Choroid plexus epithelial cell (primary cell): ENCODE measurements around the gene GLP2R.
"Not testable (repeated sequence)": the region's sequence is repeated elsewhere in the genome, so short reads cannot be mapped to it uniquely, and the experiment has no call there.

ENCODE experiments used
- DNase-seq: peaks from one replicate; pipeline ENCODE4 v3.0.0-alpha.2; 2010; ENCODE audit warnings: low read depth
- H3K4me3 ChIP-seq: 2 replicates; pipeline ENCODE4 v1.5.1; 2011; ENCODE audit warnings: low read depth, mild to moderate bottlenecking, control low read depth, low read length, moderate library complexity
- CTCF ChIP-seq: conservative IDR thresholded peaks from 2 replicates; pipeline ENCODE4 v1.5.1; 2011; ENCODE audit warnings: low read depth, mild to moderate bottlenecking, control low read depth, inconsistent platforms, low read length, moderate library complexity

GLP2R gene

GRCh38 chr17:9916108-9916507, 90.4 kb downstream of the GLP2R start:
- no peak for TF ChIP-seq CTCF
- no peak for DNase-seq

GRCh38 chr17:9917131-9917530, 91.4 kb downstream of the GLP2R start:
- H3K4me3 ChIP-seq = no peak overlapping the region
- TF ChIP-seq CTCF = no peak
- no peak for DNase-seq

More at GRCh38 chr17:9916108-9916507, 90.4 kb downstream of the GLP2R start:
- no peak overlapping the region for H3K4me3 ChIP-seq

- no peak overlapping the region for H3K4me3 ChIP-seq
- DNase-seq = no peak
- TF ChIP-seq CTCF = no peak
Observed at GRCh38 chr17:9917801-9918200, 92.1 kb downstream of the GLP2R start.

- TF ChIP-seq CTCF = no peak
- no peak for DNase-seq
- no peak overlapping the region for H3K4me3 ChIP-seq
Observed at GRCh38 chr17:9918352-9918751, 92.6 kb downstream of the GLP2R start.

GRCh38 chr17:9918804-9919352, 93.2 kb downstream of the GLP2R start:
- no peak overlapping the region for H3K4me3 ChIP-seq
- no peak for TF ChIP-seq CTCF
- DNase-seq = no peak

GRCh38 chr17:9921216-9921615, 95.5 kb downstream of the GLP2R start:
- DNase-seq, H3K4me3 ChIP-seq: not testable (repeated sequence)

GRCh38 chr17:9922012-9922848, 96.5 kb downstream of the GLP2R start:
- no peak overlapping the region for H3K4me3 ChIP-seq
- no peak for TF ChIP-seq CTCF
- no peak for DNase-seq
